HUDEP-2 (cell line): ENCODE results near the gene LRR1.

Experiments
- DNase-seq, 76 experiments: peaks; one replicate each; lab custom pipeline; 2025; ENCODE audit not compliant: unreplicated experiment in 76 of 76; lab: John Stamatoyannopoulos, UW

LRR1 gene, protein sequence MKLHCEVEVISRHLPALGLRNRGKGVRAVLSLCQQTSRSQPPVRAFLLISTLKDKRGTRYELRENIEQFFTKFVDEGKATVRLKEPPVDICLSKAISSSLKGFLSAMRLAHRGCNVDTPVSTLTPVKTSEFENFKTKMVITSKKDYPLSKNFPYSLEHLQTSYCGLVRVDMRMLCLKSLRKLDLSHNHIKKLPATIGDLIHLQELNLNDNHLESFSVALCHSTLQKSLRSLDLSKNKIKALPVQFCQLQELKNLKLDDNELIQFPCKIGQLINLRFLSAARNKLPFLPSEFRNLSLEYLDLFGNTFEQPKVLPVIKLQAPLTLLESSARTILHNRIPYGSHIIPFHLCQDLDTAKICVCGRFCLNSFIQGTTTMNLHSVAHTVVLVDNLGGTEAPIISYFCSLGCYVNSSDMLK

DNA sequence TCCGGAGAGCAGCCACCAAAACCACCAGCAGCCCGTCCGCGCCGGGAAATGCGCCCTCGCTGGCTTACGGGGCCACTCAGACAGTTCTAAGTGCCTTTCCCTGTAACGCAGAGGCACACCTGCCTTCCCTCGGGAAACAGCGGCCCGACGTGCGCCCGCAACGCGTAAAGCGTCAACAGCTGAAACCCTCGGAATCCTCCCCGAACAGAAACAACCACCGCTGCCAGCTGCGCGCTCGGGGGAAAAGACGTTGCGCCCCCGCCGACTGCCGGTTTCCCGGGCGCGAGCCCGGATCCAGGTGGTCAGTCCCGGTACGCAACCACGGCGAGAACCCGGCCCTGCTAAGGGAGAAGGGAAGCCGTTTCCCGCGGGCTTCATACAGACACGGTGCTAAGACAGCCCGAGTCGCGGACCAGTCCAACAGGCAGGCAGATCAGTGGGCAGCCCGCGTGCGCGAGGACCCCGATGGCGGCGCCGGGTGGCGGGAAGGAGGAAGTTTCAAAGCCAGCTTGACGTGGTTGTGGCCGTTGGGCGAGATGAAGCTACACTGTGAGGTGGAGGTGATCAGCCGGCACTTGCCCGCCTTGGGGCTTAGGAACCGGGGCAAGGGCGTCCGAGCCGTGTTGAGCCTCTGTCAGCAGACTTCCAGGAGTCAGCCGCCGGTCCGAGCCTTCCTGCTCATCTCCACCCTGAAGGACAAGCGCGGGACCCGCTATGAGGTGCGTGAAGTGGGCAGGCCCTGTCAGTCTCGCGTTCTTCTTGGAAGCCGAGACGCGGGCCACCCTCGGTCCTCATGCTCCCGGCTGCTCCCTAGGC is at the start of gene LRR1:
Gene LRR1 (plus strand): TSS at position 456 of the 816 bp plus-strand sequence. CDS start 81 bp downstream, at position 537.
- peak in 72 of 76 experiments; percentile 34 to 95 (median 68) for DNase-seq

DNA sequence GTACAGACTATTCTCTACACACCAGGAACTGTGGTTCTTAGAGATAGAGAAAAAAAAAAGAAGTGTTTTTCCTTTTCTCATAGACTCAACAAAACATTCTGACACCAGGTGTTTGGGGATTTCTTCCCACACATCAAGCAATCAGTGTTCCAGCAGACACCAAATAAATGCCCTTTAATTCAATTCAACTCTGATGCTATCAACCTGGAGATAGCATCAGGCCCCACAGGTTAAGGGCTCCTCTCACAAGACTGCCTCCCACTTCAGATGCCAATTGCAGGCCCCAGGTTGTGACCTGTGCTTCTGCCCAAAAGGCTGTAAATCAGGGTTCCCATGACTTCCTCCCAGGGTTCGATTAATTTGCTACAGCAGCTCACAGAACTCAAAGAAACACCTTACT is 49.3 kb upstream of the LRR1 start:
- DNase-seq = no peak

DNA sequence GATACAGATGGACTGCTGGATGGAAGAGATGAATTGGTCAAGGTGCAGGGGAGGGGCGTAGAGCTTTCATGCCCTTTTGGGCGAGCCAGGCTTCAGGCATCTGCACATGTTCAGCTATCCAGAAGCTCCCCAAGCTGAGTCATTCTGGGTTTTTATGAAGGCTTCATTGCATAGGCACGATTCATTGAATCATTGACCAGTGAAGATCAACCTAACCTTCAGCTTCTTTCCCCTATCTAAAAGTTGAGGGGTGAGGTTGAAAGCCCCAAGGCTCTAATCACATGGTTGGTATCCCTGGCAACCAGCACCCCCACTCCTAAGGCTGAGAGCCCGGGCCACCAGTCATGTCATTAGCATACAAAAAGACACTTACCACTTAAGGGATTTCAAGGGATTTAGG is 48.9 kb upstream of the LRR1 start:
- no peak for DNase-seq

DNA sequence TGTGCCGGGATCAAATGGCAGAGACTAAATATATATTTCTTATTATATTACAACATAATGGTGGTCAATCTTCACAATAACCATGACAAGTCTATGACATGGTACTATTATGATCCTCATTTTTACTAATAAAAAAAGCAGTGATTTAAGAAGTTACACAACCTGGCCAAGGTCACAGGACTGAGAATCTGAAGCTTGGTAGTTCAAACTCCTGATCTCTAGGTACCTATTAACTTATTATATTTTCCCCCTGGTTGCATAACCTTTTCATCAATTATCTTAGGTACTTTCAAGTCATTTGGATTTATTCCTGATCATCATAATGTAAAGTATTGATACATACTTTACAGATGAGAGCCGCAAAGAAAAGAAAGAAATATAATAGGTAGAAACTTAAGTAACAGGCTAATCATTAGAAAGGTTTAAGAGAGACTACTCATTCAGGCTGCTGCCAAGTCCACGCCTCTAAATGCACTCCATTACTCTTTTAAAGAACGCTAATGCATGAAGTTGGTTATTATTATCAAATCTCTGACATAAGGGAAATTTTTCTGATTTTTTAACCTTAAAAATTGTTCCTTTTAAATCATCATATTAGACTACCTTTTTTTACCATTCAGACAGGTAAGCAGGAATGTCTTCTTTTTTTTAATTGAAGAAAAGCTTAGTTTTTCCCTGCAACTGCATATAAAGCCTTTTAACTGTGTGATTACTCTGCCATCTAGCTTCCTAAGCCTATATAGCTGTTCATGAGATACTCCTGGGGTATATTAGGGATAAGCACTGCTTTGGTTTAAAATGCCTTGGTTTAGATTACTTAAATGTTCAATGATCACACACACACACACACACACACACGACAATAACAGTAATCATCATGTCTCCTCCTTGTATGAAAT is 48.2 kb upstream of the LRR1 start:
- DNase-seq = no peak

DNA sequence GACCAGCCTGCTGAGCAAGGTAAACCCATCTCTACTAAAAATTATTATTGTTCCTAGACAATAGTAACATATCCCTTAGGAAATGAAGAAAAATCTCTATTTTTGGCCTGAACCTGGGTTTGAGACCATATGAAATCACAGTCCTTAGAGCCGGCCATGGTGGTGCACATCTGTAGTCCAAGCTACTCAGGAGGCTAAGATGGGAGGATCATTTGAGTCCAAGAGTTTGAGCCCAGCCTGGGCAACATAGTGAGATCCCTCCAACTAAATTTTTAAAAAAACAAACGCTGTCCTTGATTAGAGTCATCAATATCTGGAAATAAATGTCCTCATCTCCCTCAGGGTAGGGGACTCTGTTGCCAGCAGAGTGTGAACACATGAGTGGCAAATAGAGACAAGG is 47.2 kb upstream of the LRR1 start:
- DNase-seq = no peak

DNA sequence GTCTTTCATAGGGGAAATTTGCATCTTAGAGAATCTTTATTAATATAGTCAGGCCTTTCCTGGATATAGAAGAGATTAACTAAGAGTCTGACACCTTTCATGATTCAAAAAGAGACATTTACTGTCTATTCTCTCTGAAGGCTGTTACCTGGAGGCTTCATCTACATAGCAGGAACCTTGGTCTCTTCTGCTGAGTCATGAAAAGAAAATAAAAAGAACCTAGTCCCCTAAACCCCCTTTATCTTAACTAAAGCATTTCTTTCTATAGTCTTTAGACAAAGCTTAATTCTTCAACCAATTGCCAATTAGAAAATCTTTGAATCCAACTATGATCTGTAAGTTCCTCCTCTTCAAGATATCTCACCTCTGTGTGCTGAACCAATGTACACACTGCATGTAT is 45.6 kb upstream of the LRR1 start:
- no peak for DNase-seq

DNA sequence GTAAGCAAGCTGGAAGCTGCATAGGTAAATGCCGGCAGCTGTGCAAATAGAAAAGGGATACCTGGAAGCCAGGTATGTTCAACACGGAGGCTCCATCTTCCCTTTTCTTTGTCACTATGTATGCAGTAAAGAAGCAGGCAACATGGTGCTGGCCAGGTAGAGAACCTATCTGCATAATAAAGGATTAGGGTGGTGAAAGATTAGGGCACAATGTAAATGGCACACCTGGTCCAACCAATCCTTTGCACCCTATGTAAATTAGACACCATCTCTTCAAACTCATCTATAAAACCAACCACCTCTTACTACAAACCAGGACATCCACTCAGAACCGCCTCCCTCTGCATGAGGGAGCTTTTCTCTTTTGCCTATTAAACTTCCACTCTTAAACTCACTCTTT is 44.8 kb upstream of the LRR1 start:
- no peak for DNase-seq

DNA sequence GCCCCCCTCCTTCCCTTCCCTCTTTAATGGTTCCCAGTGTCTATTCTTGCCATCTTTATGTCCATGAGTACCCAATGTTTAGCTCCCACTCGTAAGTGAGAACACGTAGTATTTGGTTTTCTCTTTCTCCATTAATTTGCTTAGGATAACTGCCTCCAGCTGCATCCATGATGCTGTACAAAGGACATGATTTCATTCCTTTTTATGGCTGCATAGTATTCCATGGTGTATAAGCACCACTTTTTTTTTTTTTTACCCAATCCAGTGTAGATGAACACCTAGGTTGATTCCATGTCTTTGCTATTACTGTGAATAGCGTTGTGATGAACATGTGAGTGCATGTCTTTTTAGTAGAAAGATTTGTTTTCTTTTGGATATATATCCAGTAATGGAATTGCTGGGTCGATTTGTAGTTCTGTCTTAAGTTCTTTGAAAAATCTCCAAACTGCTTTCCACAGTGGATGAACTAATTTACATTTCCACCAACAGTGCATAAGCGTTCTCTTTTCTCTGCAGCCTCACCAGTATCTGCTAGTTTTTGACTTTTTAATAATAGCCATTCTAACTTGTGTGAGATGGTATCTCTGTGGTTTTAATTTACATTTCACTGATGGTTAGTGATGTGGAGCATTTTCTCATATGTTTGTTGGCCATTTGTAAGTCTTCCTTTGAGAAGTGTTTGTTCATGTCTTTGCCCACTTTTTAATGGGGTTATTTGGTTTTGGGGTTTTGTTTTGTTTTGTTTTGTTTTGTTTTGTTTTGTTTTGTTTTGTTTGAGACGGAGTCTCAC is 38.6 kb upstream of the LRR1 start:
- DNase-seq = no peak

DNA sequence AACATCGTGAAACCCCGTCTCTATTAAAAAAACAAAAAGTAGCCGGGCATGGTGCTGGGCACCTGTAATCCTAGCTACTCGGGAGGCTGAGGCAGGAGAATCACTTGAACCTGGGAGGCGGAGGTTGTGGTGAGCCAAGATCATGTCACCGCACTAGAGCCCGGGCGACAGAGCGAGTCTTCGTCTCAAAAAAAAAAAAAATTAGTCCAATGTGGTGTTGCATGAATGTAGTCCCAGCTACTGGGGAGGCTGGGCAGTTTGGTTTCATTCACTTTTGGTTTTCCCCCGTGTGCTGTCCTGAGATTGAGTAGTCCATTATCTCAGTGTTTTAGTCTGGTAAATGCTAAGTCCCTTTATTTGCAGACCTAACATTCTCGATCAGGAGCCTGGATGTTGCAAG is 32.0 kb upstream of the LRR1 start:
- no peak for DNase-seq

DNA sequence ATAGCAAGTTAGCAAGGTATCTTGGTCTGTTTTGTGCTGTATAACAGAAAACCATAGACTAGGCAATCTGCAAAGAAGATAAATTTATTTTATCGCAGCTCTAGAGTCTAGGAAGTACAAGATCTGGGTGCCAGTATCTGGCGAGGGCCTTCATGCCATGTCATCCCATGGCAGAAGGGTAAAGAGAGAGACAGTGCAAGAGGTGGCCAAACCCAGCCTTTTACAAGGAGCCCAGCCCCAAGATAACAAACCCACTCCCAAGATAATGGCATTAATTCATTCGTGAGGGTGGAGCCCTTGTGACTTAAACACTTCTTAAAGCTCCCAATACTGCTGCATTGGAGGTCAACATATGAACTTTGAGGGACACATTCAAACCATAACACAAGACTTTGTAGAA is 29.5 kb upstream of the LRR1 start:
- peak in 5 of 76 experiments; percentile 3 to 30 (median 3) for DNase-seq

DNA sequence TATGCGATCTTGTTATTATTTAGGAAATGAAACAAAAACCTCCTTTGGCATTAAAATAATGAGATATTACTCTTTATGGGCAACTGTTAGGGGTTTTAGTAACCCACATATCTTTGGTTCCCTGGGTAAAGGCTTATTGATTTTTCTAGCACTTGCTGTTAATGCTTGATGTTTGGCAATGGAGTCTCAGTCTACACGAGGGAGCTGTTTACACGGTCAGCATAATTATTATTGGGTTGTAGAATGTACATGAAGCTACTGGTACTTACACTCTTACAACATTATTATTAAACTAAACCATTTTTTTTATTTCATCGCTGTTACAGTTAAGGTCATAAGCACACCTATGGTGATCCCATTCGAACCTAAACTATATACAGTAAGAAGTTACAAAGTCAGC is 24.7 kb upstream of the LRR1 start:
- no peak for DNase-seq

DNA sequence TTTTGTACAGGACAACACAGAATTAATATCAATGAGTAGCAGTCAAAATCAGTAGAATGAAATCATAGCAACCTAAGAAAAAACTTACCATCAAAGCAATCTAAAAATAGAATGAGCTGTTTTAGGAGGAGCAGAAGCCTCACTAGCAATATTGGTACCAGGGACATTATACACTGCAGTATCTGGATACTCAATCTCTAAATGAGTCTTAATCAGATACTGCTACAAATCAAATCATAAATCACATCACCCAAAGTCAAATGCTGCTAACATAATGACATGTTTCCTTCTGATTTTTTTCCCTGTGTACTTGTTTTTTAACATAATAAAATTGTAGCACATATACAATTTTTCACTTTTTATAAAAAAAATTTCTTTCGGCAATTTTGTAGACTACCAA is 20.6 kb upstream of the LRR1 start:
- no peak for DNase-seq

DNA sequence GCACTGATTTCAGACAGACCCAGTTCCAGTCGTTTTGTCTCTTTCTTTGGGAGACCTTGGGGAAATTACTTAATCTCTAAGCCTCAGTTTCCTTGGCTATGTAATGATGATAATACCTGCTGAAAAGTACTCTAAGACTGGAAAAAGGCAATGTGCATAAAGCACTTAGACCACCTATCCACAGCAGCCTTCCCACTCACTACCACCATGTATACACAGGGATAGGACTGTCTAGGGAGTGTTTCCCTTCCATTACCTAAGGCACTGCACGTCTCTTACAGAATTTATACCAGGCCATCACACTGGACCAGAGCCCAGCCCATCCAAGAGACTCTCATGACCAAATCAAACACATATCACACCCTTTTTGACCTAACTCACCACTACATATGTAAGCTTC is 18.9 kb upstream of the LRR1 start:
- DNase-seq = no peak

DNA sequence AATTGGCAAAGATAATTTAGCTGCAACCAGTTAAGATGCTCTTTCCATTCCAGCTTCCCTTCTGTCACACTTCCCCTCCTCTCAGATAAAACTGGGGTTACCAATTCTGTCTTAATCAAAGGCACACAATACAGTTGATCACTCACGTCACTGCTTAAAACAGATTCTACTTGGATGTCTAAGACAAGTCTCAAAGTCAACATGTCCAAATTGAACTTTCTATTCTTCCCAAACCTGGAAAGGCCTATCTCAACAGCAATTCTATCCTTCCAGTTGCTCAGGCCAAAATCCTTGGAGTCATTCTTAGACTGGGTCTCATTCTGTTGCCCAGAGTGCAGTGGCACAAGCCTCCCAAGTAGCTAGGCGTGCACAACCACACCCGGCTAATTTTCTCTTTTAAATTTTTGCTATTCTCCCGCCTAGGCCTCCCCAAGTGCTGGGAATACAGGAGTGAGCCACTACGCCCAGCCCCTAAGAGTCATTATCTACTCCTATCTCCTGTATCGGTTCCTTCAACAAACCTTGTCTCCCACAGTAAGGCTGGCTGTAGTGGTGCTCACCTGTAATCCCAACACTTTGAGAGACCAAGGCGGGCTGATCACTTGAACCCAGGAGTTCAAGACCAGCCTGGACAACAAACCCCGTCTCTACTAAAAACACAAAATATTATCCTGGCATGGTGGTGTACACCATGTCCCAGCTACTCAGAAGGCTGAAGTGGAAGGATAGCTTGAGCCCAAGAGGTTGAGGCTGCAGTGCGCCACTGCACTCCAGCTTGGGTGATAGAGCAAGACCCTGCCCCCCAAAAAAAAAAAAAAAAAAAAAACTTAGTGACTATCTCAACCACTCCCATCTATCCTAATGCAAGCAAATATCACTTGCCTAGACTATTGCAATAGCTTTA is 17.3 kb upstream of the LRR1 start:
- peak in 2 of 76 experiments; percentile 16 to 37 for DNase-seq

DNA sequence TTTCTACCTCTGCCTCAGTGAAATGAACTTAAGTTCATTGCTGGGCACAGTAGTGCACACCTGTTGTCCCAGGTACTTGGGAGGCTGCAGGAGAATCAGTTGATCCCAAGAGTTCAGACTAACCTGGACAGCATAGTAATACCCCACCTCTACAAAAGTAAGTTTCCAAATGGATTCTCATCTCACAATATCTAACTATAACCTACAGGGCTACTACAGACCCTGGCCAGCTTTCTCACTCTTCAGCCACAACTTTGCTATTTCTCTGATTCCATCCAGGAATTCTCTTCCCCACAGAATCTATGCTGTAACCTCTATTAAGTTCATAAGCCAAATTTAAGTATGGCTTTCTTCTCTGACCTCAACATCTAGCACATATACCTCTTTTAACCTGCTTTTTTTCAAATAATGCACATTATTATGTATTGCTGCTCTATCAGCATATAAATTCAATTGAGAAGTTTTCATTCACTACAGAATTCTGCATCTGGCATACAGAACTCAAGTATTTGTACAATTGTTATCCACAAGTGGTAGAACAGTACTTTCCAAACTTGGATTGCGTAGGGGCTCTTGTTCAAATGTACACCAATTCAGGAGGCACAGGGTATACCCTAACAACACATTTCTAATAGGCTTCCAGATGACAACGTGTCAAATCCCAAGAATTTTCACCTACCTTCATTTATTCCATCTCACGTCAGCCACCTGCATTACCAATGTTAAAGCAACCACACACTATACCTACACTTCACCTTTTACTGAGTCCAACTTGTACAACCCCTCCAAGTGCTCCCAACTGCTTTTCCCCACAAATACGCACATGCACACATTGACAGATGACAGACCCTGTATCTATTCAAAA is 16.4 kb upstream of the LRR1 start:
- peak in 2 of 76 experiments; percentile 14 to 27 for DNase-seq

DNA sequence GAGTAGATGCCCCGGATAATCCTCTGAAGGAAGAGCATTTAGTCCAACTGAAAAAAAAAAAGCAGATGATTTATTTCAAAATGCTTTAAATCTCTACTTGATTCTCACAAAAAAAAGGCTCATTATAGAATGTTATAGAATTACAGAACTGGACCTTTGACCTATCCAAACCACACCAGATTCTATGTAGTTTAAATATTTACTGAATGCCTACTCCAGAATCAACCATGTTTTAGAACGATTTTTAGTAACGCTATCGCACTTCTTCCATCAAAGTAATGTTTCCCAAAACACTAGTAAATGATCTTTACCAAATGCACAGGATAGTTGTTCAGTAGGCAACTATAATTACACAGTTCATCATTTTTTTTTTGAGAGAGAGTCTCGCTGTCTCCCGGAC is 15.1 kb upstream of the LRR1 start:
- DNase-seq = no peak

DNA sequence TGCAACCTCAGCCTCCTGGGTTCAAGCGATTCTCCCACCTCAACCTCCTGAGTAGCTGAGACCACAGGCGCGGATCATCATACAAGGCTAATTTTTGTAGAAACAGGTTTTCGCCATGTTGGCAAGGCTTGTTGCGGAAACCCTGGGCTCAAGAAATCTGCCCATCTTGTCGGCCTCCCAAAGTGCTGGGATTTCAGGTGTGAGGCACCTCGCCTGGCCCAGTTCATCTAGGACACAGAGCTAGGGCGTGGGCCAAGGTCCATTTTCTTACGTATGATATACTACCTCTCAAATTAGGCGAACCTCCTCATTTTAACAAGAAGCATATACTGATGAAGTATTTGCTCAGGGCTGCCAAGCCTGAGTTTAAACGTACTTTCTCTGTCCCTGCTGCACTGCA is 14.7 kb upstream of the LRR1 start:
- DNase-seq = no peak

DNA sequence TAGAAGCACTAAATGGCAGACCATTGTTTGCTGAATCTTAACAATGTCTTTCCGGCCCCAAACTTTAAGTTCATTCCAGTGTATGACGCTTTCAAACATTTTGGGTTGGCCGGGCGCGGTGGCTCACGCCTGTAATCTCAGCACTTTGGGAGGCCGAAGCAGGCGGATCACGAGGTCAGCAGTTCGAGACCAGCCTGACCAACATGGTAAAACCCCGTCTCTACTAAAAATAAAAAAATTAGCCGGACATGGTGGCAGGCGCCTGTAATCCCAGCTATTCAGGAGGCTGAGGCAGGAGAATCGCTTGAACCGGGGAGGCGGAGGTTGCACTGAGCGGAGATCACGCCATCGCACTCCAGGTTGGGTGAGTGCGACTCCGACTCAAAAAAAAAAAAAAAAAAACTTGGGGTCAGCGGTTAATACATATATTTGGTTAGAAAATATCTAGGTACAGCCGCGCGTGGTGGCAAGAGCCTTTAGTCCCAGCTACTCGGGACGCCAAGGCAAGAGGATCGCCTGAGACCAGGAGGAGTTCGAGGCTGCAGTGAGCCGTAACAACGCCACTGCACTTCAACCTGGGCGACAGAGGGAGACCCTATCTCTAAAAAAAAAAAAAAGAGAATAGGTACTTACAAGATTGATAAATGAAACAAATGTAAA is 13.6 kb upstream of the LRR1 start:
- DNase-seq = peak in 11 of 76 experiments; percentile 10 to 32 (median 25)
